ENCODE data around the gene MRPL16.

DNA sequence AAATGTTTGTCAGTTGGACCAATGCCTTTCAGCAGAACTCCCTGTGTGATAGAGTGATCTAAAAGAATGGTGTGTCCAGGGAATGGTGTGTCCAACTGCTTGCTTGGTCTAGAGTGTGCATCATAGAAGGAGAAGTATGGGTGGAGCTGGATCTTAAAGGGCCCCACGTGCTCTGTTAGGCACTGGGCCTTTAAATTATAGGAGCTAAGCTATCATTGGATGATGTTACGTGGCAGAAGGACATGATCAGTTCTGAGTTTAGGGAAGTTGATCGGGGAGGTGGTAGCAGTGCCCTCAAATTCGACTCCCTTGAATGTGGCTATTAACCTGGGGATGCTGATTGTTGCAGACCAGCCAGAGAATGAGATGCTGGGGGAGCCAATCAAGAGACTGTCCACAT lies 39.0 kb downstream of the MRPL16 start:
- TF ChIP-seq CTCF (conservative IDR thresholded peaks at IDR 0.05) = no peak
- no peak for TF ChIP-seq ZFX (IDR thresholded peaks at IDR 0.05)
